NCI-H510A treated with DMSO at 0.1 percent for 48 hours (cell line): Measurements from ENCODE around the gene UTS2B.

ENCODE experiments used
- DNase-seq: peaks from one replicate; lab custom pipeline; 2025; lab: John Stamatoyannopoulos, UW

Gene UTS2B

GRCh38 chr3:191352014-191352413, 21.7 kb upstream of the UTS2B start:
- no peak for DNase-seq

- DNase-seq = no peak
Measured at GRCh38 chr3:191350396-191351090, 20.2 kb upstream of the UTS2B start.

- no peak for DNase-seq
Measured at GRCh38 chr3:191348098-191348497, 17.8 kb upstream of the UTS2B start.

GRCh38 chr3:191347228-191347627, 16.9 kb upstream of the UTS2B start:
- DNase-seq = no peak

- DNase-seq = no peak
Measured at GRCh38 chr3:191345334-191345733, 15.0 kb upstream of the UTS2B start.

GRCh38 chr3:191343913-191344312, 13.6 kb upstream of the UTS2B start:
- no peak for DNase-seq

GRCh38 chr3:191343115-191343514, 12.8 kb upstream of the UTS2B start:
- no peak for DNase-seq

GRCh38 chr3:191342411-191342810, 12.1 kb upstream of the UTS2B start:
- DNase-seq = no peak

GRCh38 chr3:191342006-191342405, 11.7 kb upstream of the UTS2B start:
- DNase-seq = no peak

GRCh38 chr3:191340966-191341365, 10.6 kb upstream of the UTS2B start:
- no peak for DNase-seq

GRCh38 chr3:191340351-191340750, 10.0 kb upstream of the UTS2B start:
- DNase-seq = no peak

GRCh38 chr3:191339316-191339917, 9.1 kb upstream of the UTS2B start:
- DNase-seq = no peak

GRCh38 chr3:191338177-191338488, 7.8 kb upstream of the UTS2B start:
- DNase-seq = no peak

GRCh38 chr3:191336833-191337232, 6.5 kb upstream of the UTS2B start:
- no peak for DNase-seq

GRCh38 chr3:191334346-191334893, 4.1 kb upstream of the UTS2B start:
- DNase-seq = no peak

- DNase-seq = no peak
Measured at GRCh38 chr3:191333298-191333880, 3.1 kb upstream of the UTS2B start.

- no peak for DNase-seq
Measured at GRCh38 chr3:191331388-191331787, 1.1 kb upstream of the UTS2B start.

GRCh38 chr3:191330530-191331048, 263 bp upstream of the UTS2B start:
- DNase-seq = no peak

- DNase-seq = peak; percentile 67
Measured at GRCh38 chr3:191328962-191329653, 1.2 kb downstream of the UTS2B start, which contains the start of gene CCDC50. CCDC50 (plus strand) TSS chr3:191329394; CDS start chr3:191329675, 281 bp downstream.

GRCh38 chr3:191328383-191328961, 1.9 kb downstream of the UTS2B start:
- DNase-seq = no peak

- DNase-seq = no peak
Measured at GRCh38 chr3:191327526-191327925, 2.8 kb downstream of the UTS2B start.

- DNase-seq = no peak
Measured at GRCh38 chr3:191324936-191325335, 5.4 kb downstream of the UTS2B start.
